Smooth muscle cell (in vitro differentiated cells): Measurements from ENCODE around the gene BEST3. TPM values are rescaled to one million over a fixed set of nuclear protein-coding genes. Genes with fewer than 3 reads are reported as not detected.

Source experiments
- DNase-seq: peaks from one replicate; lab custom pipeline; 2025; ENCODE audit not compliant: unreplicated experiment; lab: John Stamatoyannopoulos, UW
- H2AFZ ChIP-seq: fragments of 200-600 bp; sonication (generic); 2 replicates; pipeline ENCODE4 v1.6.0; 2016; ENCODE audit warnings: antibody characterized with exemption, low read depth, mild to moderate bottlenecking
- H3F3A ChIP-seq: fragments of 200-600 bp; sonication (generic); 2 replicates; pipeline ENCODE4 v1.6.0; 2017; ENCODE audit warnings: antibody characterized with exemption, low read depth
- H3K27ac ChIP-seq: fragments of 200-600 bp; sonication (generic); 2 replicates; pipeline ENCODE4 v1.5.1; 2016; ENCODE audit warnings: low read depth, mild to moderate bottlenecking
- H3K27me3 ChIP-seq: fragments of 200-600 bp; sonication (generic); 2 replicates; pipeline ENCODE4 v1.6.1; 2016; ENCODE audit warnings: low read depth, mild to moderate bottlenecking
- H3K36me3 ChIP-seq: fragments of 200-600 bp; sonication (generic); 2 replicates; pipeline ENCODE4 v1.5.1; 2016; ENCODE audit warnings: low read depth
- H3K4me1 ChIP-seq: fragments of 200-600 bp; sonication (generic); 2 replicates; pipeline ENCODE4 v1.5.1; 2016; ENCODE audit warnings: low read depth
- H3K4me2 ChIP-seq: fragments of 200-600 bp; sonication (generic); 2 replicates; pipeline ENCODE4 v1.6.0; 2016; ENCODE audit warnings: mild to moderate bottlenecking
- H3K4me3 ChIP-seq: fragments of 200-600 bp; sonication (generic); 2 replicates; pipeline ENCODE4 v1.5.1; 2016; ENCODE audit warnings: mild to moderate bottlenecking
- H3K79me2 ChIP-seq: fragments of 200-600 bp; sonication (generic); 2 replicates; pipeline ENCODE4 v1.6.0; 2016; ENCODE audit warnings: low read depth, mild to moderate bottlenecking
- H3K9ac ChIP-seq: fragments of 200-600 bp; sonication (generic); 2 replicates; pipeline ENCODE4 v1.6.0; 2016; ENCODE audit warnings: low read depth
- H3K9me3 ChIP-seq: fragments of 200-600 bp; sonication (generic); replicated peaks from 2 replicates; pipeline ENCODE4 v1.5.1; 2016; ENCODE audit warnings: low read depth
- H4K20me1 ChIP-seq: fragments of 200-600 bp; sonication (generic); 2 replicates; pipeline ENCODE4 v1.6.0; 2016; ENCODE audit warnings: low read depth
- WGBS: methylation state at CpG from one replicate; pipeline ENCODE4 v1.1.7; 2016; ENCODE audit warnings: low lambda C conversion rate; 5-methylcytosine and 5-hydroxymethylcytosine counted together
- polyA plus RNA-seq: library from polyadenylated mRNA; unstranded; fragments of >200 nt; fragmentation: Nextera tagmentation; extraction: Ambion mirVana; gene quantifications from 2 replicates; pipeline ENCODE4 v1.2.1, GENCODE V29; 2016
- total RNA-seq: library from RNA; depleted of rRNA; stranded (reverse); fragments of >200 nt; gene quantifications from 2 replicates; pipeline ENCODE4 v1.2.3, GENCODE V29; 2014
- TF ChIP-seq, protein P1 (sequence below): fragments of 200-600 bp; sonication (generic); IDR thresholded peaks from 2 replicates; pipeline ENCODE4 v1.5.1; 2017; ENCODE audit warnings: borderline replicate concordance, mild to moderate bottlenecking, antibody characterized with exemption; ENCODE audit not compliant: insufficient read depth, poor library complexity, severe bottlenecking

The BEST3 gene
- total RNA-seq (0.54 and 4.0 TPM in 2 replicates), polyA plus RNA-seq (0.15 TPM in 1 of 2 replicates, not detected in the other)

DNA sequence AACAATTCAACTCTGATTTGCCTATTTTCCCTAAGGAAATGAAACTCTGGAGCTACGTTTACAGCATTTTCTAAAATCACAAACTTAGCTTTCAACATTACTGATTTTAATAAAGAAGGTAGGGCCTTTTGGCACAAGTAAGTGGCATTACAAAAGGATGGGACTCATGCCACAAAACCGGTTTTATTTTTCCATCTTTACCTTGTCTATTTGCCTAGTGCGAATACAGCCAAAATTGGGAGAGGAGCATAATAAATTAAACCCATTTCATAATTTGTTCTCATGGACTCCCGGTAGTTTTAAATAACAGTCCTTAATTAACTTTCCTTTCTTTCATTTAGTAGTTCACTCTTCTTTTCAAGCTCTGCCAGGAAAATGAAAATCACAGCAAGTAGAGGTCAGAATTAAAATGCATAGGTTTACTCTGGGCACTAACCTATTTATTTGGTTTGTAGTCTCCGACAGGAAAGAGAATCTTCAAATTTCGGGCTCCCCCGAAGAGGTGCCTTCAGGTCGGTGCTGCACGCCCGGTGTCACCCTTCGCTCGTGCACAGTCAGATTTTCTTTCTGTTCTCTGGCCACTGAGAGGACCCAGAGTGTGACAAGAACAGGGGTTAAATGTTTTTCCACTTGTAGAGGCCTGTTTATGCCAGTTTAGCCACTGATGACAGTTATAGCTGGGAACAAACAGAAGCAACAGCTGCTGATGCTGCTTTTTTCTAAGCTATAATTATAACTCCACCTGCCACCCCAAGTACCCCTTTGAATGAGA is at the start of gene BEST3:
Gene BEST3 (minus strand): TSS at position 535 of the 772 bp plus-strand sequence. CDS start 1,505 bp downstream, outside the sequence.
- Histone ChIP-seq H4K20me1 (no peaks in the 10 kb centered on the region), H2AFZ (no peak within 1 kb of the TSS), H3K9me3 (no peaks in the 10 kb centered on the region), H3F3A (no peaks in the 10 kb centered on the region), H3K9ac (no peak within 1 kb of the TSS), H3K4me1 (peaks cover 26% of the 10 kb centered on the region), H3K4me2 (no peak within 1 kb of the TSS), H3K27me3 (no peaks in the 10 kb centered on the region), H3K79me2 (no peaks in the 10 kb centered on the region), H3K36me3 (no peaks in the 10 kb centered on the region), H3K27ac (no peak within 1 kb of the TSS), H3K4me3 (no peak within 1 kb of the TSS)
- WGBS = 89% methylated on average over 12 of the region's 12 CpGs
- TF ChIP-seq, protein P1, sequence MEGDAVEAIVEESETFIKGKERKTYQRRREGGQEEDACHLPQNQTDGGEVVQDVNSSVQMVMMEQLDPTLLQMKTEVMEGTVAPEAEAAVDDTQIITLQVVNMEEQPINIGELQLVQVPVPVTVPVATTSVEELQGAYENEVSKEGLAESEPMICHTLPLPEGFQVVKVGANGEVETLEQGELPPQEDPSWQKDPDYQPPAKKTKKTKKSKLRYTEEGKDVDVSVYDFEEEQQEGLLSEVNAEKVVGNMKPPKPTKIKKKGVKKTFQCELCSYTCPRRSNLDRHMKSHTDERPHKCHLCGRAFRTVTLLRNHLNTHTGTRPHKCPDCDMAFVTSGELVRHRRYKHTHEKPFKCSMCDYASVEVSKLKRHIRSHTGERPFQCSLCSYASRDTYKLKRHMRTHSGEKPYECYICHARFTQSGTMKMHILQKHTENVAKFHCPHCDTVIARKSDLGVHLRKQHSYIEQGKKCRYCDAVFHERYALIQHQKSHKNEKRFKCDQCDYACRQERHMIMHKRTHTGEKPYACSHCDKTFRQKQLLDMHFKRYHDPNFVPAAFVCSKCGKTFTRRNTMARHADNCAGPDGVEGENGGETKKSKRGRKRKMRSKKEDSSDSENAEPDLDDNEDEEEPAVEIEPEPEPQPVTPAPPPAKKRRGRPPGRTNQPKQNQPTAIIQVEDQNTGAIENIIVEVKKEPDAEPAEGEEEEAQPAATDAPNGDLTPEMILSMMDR = no peak
- no peak for DNase-seq

DNA sequence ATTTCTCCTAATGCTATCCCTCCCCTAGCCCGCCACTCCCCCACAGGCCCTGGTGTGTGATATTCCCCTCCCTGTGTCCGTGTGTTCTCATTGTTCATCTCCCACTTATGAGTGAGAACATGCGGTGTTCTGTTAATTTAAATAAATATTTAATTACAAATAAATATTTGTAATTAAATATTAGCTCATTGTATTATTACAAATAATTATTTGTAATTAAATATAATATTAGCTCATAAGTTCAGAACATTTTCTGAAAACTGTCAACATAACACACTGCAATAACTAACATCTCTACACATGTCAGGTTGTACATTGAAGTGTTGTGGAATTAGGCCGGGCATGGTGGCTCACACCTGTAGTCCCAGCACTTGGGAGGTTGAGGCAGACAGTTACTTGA is 45.0 kb upstream of the BEST3 start:
- no peak overlapping the region for H3K4me3 ChIP-seq
- H3K4me2 ChIP-seq = no peak overlapping the region
- H3K4me1 ChIP-seq = peaks cover 9% of the 10 kb centered on the region
- no peak overlapping the region for H2AFZ ChIP-seq
- H3K27ac ChIP-seq = no peak overlapping the region
- TF ChIP-seq, protein P1 = no peak
- no peaks in the 10 kb centered on the region for H3K9me3 ChIP-seq
- no peaks in the 10 kb centered on the region for H3K79me2 ChIP-seq
- 78% methylated on average over 4 of the region's 4 CpGs for WGBS
- H4K20me1 ChIP-seq = peaks cover 7% of the 10 kb centered on the region
- no peaks in the 10 kb centered on the region for H3K36me3 ChIP-seq
- no peak for DNase-seq
- peaks cover 50% of the 10 kb centered on the region for H3K27me3 ChIP-seq
- no peaks in the 10 kb centered on the region for H3F3A ChIP-seq
- H3K9ac ChIP-seq = no peak overlapping the region

DNA sequence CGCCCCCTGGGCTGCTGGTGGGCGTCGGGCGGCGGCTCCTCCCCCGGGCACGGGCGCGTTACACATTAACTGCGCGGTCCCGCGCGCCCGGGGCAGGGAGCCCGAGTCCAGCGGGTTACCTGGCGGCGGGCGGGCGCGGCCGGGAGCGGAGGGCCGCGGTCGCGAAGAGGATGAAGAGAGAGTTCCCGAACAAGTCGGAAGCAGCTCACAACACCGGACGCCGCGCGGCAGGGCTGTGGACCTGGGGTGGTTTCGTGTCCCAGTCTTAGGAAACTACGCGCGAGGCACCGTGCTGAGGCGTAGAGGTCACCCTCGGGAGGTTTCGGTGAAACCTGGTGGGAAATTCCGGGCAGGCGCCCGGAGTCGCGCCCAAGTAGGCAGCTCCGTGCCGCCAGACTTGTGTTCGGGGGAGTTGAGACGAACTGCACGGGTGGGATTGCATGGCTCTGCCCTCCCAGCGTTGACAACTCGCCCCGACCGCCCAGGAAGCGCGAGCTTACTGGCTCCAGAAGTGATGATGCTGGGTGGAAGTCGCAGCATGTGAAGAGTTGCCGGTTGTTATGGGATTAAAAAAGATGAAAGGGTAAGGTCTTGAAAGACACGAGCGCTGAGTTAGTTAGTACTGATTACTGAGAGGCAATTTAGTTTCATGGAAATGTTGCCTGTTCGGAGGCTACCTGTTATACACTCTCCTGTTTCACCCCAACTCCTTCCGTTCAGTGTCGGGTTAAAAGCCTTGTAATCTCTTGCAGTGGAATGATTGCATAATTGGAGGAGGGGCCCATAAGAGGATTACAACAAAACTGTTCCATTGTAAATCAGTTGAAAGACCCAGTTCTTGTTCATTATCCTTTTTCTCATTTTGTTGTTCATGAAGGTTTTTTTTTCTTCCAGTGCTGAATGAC is 40.4 kb upstream of the BEST3 start:
- Histone ChIP-seq H3K4me1 (peaks cover 9% of the 10 kb centered on the region), H3K79me2 (no peaks in the 10 kb centered on the region), H4K20me1 (peaks cover 7% of the 10 kb centered on the region), H3K4me2 (peak overlapping the region; percentile 93), H3K9me3 (no peaks in the 10 kb centered on the region), H2AFZ (peak overlapping the region; percentile 86), H3K36me3 (no peaks in the 10 kb centered on the region), H3F3A (no peaks in the 10 kb centered on the region), H3K4me3 (peak overlapping the region; percentile 89), H3K9ac (peak overlapping the region; percentile 53), H3K27ac (peak overlapping the region; percentile 52), H3K27me3 (peaks cover 54% of the 10 kb centered on the region)
- 2% methylated on average over 64 of the region's 66 CpGs for WGBS
- no peak for DNase-seq
- TF ChIP-seq, protein P1 = no peak
